Activated naive CD4-positive, alpha-beta T cell treated with anti-CD3 and anti-CD28 coated beads, Interleukin-2, amount 50 U/mL, for 16 hours (primary cell): ENCODE results near the gene SBNO2.

Experiments used
- DNase-seq: peaks from one replicate; pipeline ENCODE4 v3.0.0-alpha.2; 2020

SBNO2 gene

GRCh38 chr19:1105008-1105872, 68.8 kb downstream of the SBNO2 start:
- DNase-seq, result no peak

DNA sequence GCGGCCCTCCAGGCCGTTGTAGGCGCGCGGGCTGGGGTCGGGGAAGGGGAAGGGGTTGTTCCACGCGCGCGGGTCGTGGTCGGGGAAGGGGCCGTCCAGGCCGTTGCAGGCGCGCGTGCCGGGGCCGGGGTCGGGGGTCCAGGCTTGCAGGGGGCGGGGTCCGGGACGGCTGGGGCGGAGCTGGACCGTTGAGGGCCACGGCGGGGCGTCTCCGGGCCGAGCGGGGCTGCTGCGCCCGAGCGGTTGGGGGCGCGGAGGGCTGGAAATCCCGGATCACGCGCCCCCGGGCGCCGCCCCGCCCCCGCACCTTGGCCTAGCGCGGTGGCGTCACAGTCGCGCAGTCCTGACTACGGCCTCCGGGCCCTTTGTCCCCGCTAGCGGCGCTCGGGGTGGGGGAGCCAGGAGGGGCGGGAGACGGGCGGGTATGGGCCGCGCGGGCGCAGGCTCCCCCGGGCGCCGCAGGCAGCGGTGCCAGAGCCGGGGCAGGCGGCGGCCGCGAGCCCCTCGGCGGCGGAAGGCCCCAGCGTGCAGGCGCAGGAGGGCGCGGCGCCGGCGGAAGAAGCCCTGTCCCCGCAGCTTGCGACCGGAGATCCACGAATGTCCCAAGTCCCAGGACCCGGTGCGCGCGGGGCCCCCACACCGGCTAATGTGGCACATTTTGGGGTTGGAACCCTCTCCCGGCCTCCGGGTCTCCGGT, 69.6 kb downstream of the SBNO2 start:
- peak; percentile 77 for DNase-seq

DNA sequence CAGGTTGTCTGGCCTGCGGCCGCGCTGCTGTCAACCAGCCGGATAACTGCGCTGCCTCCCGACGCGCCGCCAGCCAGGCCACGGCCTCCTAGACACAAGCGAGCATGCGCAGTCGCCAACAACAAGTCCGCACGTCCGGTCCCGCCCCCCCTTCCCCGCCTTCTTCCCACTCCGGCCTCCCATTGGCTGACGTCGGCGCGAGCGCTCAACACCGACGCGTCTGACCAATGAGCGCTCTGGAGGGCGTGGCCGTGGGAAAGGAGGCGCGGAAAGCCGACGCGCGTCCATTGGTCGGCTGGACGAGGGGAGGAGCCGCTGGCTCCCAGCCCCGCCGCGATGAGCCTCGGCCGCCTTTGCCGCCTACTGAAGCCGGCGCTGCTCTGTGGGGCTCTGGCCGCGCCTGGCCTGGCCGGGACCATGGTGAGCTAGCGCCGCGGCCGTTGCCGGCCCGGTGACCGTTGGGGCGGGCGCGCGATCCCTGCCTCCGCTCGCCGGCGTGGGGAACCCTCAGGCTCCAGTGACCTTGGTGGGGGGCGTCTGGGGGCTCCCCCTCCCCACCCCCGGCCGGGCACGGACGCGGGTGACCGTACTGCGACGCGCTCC, 70.3 kb downstream of the SBNO2 start, which contains the start of gene GPX4:
Gene GPX4 (plus strand): TSS at position 287 of the 603 bp plus-strand sequence. CDS start 50 bp downstream, at position 337.
- DNase-seq, result peak; percentile 98

GRCh38 chr19:1103132-1103707, 70.8 kb downstream of the SBNO2 start:
- DNase-seq, result no peak

DNA sequence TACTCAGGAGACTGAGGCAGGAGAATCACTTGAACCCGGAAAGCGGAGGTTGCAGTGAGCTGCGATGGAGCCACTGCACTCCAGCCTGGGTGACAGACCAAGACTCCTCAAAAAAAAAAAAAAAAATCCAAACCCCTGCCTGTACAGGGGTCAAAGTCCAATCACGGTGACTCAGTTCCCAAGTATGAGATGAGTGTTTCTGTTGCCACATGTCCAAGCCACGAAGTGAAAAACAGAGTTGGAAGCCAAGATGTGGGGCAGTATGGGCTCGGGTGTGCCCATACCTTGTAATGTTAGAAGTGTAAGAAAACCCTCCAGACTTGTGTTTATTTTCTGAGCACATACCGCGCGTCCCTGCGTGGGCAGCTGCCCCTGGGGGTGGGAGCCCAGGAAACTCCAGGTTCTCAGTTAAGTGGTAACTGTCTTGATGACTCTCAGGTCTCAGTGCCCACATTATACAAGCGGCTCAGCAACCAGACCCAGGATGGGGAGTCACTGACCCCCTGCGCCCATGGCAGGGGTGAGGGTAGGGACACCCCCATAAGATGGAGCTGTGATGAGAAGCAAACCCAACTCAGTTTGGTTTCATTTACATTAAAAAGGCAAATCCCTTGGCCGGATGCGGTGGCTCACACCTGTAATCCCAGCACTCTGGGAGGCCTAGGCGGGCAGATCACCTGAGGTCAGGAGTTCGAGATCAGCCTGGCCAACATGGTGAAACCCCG, 71.5 kb downstream of the SBNO2 start:
- peak; percentile 49 for DNase-seq

GRCh38 chr19:1101337-1101698, 72.8 kb downstream of the SBNO2 start:
- no peak for DNase-seq

- DNase-seq, result no peak
Measured at GRCh38 chr19:1098177-1099051, 75.7 kb downstream of the SBNO2 start.

GRCh38 chr19:1097810-1098176, 76.3 kb downstream of the SBNO2 start:
- no peak for DNase-seq

DNA sequence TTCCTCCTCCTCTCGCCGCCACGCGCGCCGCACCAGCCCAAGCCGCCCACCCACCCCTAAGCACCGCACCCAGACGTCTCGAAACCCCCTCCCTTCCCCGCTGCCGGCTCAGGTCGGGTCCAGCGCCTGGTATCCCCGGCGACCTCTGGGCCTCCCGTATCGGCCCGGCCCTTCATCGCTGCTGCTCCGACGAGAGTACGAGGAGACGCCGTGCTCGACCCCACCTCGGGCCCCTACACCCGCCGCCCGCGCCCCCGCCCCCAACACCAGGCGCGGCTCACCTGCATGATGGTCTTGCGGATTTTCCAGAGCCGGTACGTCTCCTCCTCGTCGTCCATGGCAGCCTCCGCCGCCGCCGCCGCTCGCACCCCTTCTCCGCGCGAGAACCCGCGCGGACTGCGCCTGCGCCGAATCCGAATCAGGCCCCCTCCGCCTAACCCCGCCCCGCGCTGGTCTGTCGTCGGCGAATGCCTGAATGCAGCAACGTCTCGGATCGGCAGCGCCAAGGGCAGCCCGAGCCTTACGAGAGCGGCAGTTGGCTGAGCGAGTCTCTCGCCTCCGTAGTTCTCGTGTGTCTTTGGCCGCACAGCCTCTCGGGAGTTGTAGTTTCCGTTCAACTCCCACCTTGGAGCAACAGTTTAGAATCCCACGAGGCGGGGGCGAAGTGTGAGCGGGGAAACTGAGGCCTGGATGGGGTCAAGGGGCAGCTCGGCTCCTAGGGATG, 78.9 kb downstream of the SBNO2 start, which contains the start of gene POLR2E:
Gene POLR2E (minus strand): TSS at position 398 of the 724 bp plus-strand sequence. CDS start 60 bp downstream, at position 338.
- peak; percentile 95 for DNase-seq

GRCh38 chr19:1094655-1094977, 79.5 kb downstream of the SBNO2 start:
- no peak for DNase-seq

DNA sequence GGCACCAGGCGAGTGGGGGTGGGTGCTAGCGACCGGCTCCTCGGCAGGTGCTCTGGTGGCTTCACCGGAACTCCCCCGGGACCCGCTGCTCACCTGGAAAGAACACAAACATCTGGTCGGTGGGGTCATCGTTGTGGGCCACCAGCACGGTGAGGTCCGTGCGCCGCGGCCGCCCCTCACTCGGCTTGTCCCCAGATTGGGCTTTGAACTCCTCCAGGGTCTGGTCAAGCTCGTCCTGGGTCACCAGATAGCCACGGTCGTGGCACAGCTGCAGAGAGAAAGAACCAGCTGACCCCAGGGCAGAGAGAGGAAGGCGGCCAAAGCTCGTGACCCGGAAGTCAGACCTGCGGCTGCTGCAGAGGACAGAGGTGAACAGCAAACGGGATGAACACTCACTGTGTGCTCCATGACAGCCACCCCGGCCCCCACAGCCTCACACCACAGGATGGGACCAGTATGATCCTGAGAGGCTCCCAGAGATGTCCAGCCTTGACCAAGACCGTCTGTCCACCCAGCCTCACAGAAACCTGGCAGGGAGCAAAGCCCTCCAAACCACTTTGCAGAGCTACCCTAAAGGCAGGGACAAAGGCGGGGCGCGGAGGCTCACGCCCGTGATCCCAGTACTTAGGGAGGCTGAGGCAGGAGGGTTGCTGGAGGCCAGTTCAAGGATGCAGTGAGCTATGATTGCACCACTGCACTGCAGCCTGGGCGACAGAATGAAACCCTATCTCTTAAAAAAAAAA, 80.1 kb downstream of the SBNO2 start:
- no peak for DNase-seq

- no peak for DNase-seq
Measured at GRCh38 chr19:1093330-1093729, 80.7 kb downstream of the SBNO2 start.

DNA sequence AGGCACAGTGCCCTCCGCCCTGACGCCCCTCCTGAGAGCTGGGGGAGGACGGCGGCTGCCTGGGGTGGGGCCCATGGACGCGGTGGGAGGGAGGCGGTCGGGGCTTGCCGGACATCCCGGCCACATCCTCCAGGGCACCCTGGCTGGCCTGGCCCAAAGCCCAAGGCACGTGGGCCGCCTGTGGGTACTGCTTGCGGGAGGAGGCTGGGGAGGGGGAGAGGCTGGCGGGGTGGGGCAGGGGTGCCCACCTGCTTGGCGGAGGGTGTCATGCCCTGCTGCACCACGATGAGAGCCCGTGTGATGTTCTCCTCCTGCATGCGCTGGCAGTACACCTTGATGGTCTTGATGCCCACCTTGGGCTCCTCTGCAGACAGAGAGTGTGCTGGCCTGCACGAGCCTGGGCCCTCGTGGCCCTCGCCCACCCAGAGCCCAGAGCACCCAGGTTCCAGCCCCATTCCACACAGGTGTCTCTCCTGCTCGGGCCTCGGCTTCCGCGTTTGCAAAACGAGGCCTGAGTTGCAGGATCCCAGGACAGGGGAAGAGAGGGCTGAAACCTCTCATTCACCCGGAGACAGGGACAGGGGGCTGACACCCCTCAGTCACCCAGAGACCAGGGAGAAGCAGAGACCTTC, 82.4 kb downstream of the SBNO2 start:
- DNase-seq, result no peak

GRCh38 chr19:1090731-1091543, 83.1 kb downstream of the SBNO2 start:
- no peak for DNase-seq

GRCh38 chr19:1089891-1090290, 84.2 kb downstream of the SBNO2 start:
- no peak for DNase-seq

- DNase-seq, result no peak
Measured at GRCh38 chr19:1089126-1089771, 84.8 kb downstream of the SBNO2 start.

DNA sequence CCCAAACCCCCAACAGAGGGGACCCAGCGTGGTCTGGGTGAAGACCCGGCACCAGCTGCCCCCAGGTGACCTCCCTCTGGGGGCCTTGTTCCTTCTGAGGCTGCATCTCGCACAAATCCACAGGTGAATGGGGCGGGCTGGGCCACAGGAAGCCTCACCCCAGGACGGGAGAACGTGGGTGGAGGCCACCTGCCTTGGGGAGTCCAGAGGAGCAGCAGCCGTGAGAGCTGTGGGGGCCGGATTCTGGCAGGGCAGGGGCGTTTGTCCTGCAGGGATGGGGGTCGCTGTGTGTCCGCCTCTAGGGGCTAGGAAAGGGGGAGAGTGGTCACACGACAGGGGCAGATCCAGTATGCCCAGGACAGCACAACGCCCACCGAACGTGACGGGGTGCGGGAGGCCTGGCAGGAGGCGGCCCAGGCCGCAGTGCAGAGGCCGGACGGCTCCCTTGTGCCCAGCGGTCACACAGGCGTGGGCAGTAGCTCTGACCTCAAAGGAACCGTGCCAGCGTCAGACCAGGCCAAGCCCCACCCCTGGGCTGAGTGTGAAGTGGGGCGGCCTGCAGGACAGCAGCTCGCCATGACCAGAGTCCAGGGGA, 85.6 kb downstream of the SBNO2 start:
- no peak for DNase-seq
